Karpas-422 (cell line): ENCODE measurements around the gene ATP5F1D. TPM values are rescaled to one million over a fixed set of nuclear protein-coding genes. Genes with fewer than 3 reads are reported as not detected.
"Not testable (repeated sequence)": the region's sequence is repeated elsewhere in the genome, so short reads cannot be mapped to it uniquely, and the experiment has no call there.

Experiments used
- DNase-seq: peaks from one replicate; pipeline ENCODE4 v3.0.0-alpha.2; 2015
- H2AFZ ChIP-seq: fragments of 200-600 bp; sonication (generic); 2 replicates; pipeline ENCODE4 v1.6.1; 2014; ENCODE audit warnings: antibody characterized with exemption, low read length, mixed read lengths
- H3K27ac ChIP-seq: fragments of 200-600 bp; sonication (generic); 2 replicates; pipeline ENCODE4 v1.5.1; 2014; ENCODE audit warnings: mild to moderate bottlenecking, low read length, moderate library complexity
- H3K27me3 ChIP-seq: fragments of 200-600 bp; sonication (generic); 2 replicates; pipeline ENCODE4 v1.6.1; 2014; ENCODE audit warnings: low read length, mixed read lengths
- H3K36me3 ChIP-seq: fragments of 200-600 bp; sonication (generic); 2 replicates; pipeline ENCODE4 v1.6.1; 2014; ENCODE audit warnings: low read length, mixed read lengths; ENCODE audit not compliant: insufficient read depth
- H3K4me1 ChIP-seq: fragments of 200-600 bp; sonication (generic); 2 replicates; pipeline ENCODE4 v1.6.1; 2014; ENCODE audit warnings: mild to moderate bottlenecking, low read length, mixed read lengths
- H3K4me2 ChIP-seq: fragments of 200-600 bp; sonication (generic); 2 replicates; pipeline ENCODE4 v1.6.1; 2014; ENCODE audit warnings: low read length, low read depth, mild to moderate bottlenecking; ENCODE audit not compliant: poor library complexity, severe bottlenecking
- H3K4me3 ChIP-seq: fragments of 200-600 bp; sonication (generic); 2 replicates; pipeline ENCODE4 v1.5.1; 2014; ENCODE audit warnings: mild to moderate bottlenecking, antibody characterized with exemption, low read length, mixed read lengths
- H3K79me2 ChIP-seq: fragments of 200-600 bp; sonication (generic); 2 replicates; pipeline ENCODE4 v1.6.1; 2014; ENCODE audit warnings: mild to moderate bottlenecking, low read length, mixed read lengths
- H3K9ac ChIP-seq: fragments of 200-600 bp; sonication (generic); 2 replicates; pipeline ENCODE4 v1.6.0; 2014; ENCODE audit warnings: low read length
- H3K9me2 ChIP-seq: fragments of 200-600 bp; sonication (generic), shearing (Covaris generic); replicated peaks from 2 replicates; pipeline ENCODE4 v1.6.0; 2014; ENCODE audit warnings: mild to moderate bottlenecking, low read length, moderate library complexity; ENCODE audit not compliant: insufficient read depth
- H3K9me3 ChIP-seq: fragments of 300-700, 200-600 bp; sonication (generic); 2 replicates; pipeline ENCODE4 v1.6.1; 2014; ENCODE audit warnings: low read length, mixed read lengths
- H4K20me1 ChIP-seq: fragments of 200-600 bp; sonication (generic); 2 replicates; pipeline ENCODE4 v1.6.1; 2014; ENCODE audit warnings: mild to moderate bottlenecking, antibody characterized with exemption, low read length, low read depth; ENCODE audit not compliant: insufficient read depth
- total RNA-seq: library from RNA; depleted of rRNA; stranded (reverse); fragments of >200 nt; shearing (Covaris generic); gene quantifications from 2 replicates; pipeline ENCODE4 v1.2.3, GENCODE V29; 2014; ENCODE audit warnings: low replicate concordance; rRNA removed

The ATP5F1D gene
- 64.3 and 110 TPM in 2 replicates for total RNA-seq

GRCh38 chr19:1241417-1242095 is at the start of gene ATP5F1D:
Gene ATP5F1D, plus strand, starts transcription at chr19:1241751. Its CDS starts 100 bp downstream, at chr19:1241851.
- peak; percentile 98 for DNase-seq
- Histone ChIP-seq H4K20me1 (0 out of 2 replicates have a peak, but pooled peaks cover 6% of the 10 kb centered on the region), H3K9me2 (no peaks in the 10 kb centered on the region), H3K4me3 (peak within 1 kb of the TSS; percentile 100), H3K79me2 (peaks cover 24% of the 10 kb centered on the region), H3K9ac (peak within 1 kb of the TSS; percentile 100), H3K27me3 (no peaks in the 10 kb centered on the region), H3K9me3 (no peaks in the 10 kb centered on the region), H3K27ac (peak within 1 kb of the TSS; percentile 77), H3K4me2 (peak within 1 kb of the TSS; percentile 94), H3K4me1 (peaks cover 73% of the 10 kb centered on the region), H3K36me3 (no peaks in the 10 kb centered on the region), H2AFZ (0 out of 2 replicates have a peak within 1 kb of the TSS, but pooled peaks have one; percentile 16)

GRCh38 chr19:1199531-1199930 is 42.0 kb upstream of the ATP5F1D start:
- Histone ChIP-seq H3K9me2 (no peaks in the 10 kb centered on the region), H3K9ac (no peak overlapping the region)

GRCh38 chr19:1200614-1201013 is 40.9 kb upstream of the ATP5F1D start:
- not testable (repeated sequence) for DNase-seq

More at GRCh38 chr19:1199531-1199930, 42.0 kb upstream of the ATP5F1D start:
- no peaks in the 10 kb centered on the region for H3K27me3 ChIP-seq
- H3K4me1 ChIP-seq, result no peaks in the 10 kb centered on the region
- H3K4me3 ChIP-seq, result no peak overlapping the region
- no peak overlapping the region for H3K4me2 ChIP-seq
- no peaks in the 10 kb centered on the region for H3K79me2 ChIP-seq
- DNase-seq, result no peak
- H3K36me3 ChIP-seq, result no peaks in the 10 kb centered on the region
- no peak overlapping the region for H2AFZ ChIP-seq
- no peak overlapping the region for H3K27ac ChIP-seq
- no peaks in the 10 kb centered on the region for H4K20me1 ChIP-seq
- H3K9me3 ChIP-seq, result no peaks in the 10 kb centered on the region

GRCh38 chr19:1205114-1206099 is 36.1 kb upstream of the ATP5F1D start, which contains the start of gene STK11:
Gene STK11, plus strand, starts transcription at chr19:1205778. Its CDS starts 1,136 bp downstream, at chr19:1206914.
- peak within 1 kb of the TSS; percentile 72 for H3K9ac ChIP-seq
- peak; percentile 99 for DNase-seq
- H4K20me1 ChIP-seq, result peaks cover 17% of the 10 kb centered on the region
- no peaks in the 10 kb centered on the region for H3K27me3 ChIP-seq
- peak within 1 kb of the TSS; percentile 68 for H3K4me3 ChIP-seq
- H3K79me2 ChIP-seq, result peaks cover 42% of the 10 kb centered on the region
- H3K9me2 ChIP-seq, result no peaks in the 10 kb centered on the region
- H3K9me3 ChIP-seq, result no peaks in the 10 kb centered on the region
- H2AFZ ChIP-seq, result peak within 1 kb of the TSS; percentile 69
- peak within 1 kb of the TSS; percentile 91 for H3K4me2 ChIP-seq
- peaks cover 12% of the 10 kb centered on the region for H3K4me1 ChIP-seq
- H3K36me3 ChIP-seq, result peaks cover 4% of the 10 kb centered on the region; the same call in 1 of the 2 replicates
- H3K27ac ChIP-seq, result peak within 1 kb of the TSS; percentile 64

More at GRCh38 chr19:1200614-1201013, 40.9 kb upstream of the ATP5F1D start:
- not testable (repeated sequence) for H3K9ac ChIP-seq, H2AFZ ChIP-seq, H3K36me3 ChIP-seq, H3K27me3 ChIP-seq, H3K9me3 ChIP-seq, H3K79me2 ChIP-seq, H4K20me1 ChIP-seq, H3K4me3 ChIP-seq, H3K9me2 ChIP-seq, H3K4me2 ChIP-seq, H3K4me1 ChIP-seq, H3K27ac ChIP-seq

- Histone ChIP-seq H3K9ac (peak overlapping the region; percentile 72), H3K4me3 (peak overlapping the region; percentile 68), H3K27me3 (no peaks in the 10 kb centered on the region), H3K4me2 (peak overlapping the region; percentile 72), H3K9me3 (no peaks in the 10 kb centered on the region), H3K9me2 (no peaks in the 10 kb centered on the region), H3K36me3 (peaks cover 4% of the 10 kb centered on the region; the same call in 1 of the 2 replicates), H3K27ac (peak overlapping the region; percentile 64), H3K4me1 (peaks cover 12% of the 10 kb centered on the region), H3K79me2 (peaks cover 49% of the 10 kb centered on the region), H2AFZ (no peak overlapping the region), H4K20me1 (peaks cover 17% of the 10 kb centered on the region)
- no peak for DNase-seq
Measured at GRCh38 chr19:1206150-1206863, 35.2 kb upstream of the ATP5F1D start.

GRCh38 chr19:1206864-1207450 is 34.6 kb upstream of the ATP5F1D start:
- H3K27ac ChIP-seq, result peak overlapping the region; percentile 64
- peaks cover 4% of the 10 kb centered on the region; the same call in 1 of the 2 replicates for H3K36me3 ChIP-seq
- peak; percentile 76 for DNase-seq
- no peak overlapping the region for H2AFZ ChIP-seq
- H3K9me2 ChIP-seq, result no peaks in the 10 kb centered on the region
- no peaks in the 10 kb centered on the region for H3K27me3 ChIP-seq
- H3K9ac ChIP-seq, result peak overlapping the region; percentile 72
- no peaks in the 10 kb centered on the region for H3K9me3 ChIP-seq
- H3K79me2 ChIP-seq, result peaks cover 56% of the 10 kb centered on the region
- peaks cover 17% of the 10 kb centered on the region for H4K20me1 ChIP-seq
- peaks cover 12% of the 10 kb centered on the region for H3K4me1 ChIP-seq
- peak overlapping the region; percentile 72 for H3K4me2 ChIP-seq
- H3K4me3 ChIP-seq, result peak overlapping the region; percentile 68

- not testable (repeated sequence) for H3K4me3 ChIP-seq, H3K36me3 ChIP-seq, DNase-seq, H3K27ac ChIP-seq, H3K9me3 ChIP-seq, H3K27me3 ChIP-seq, H3K9ac ChIP-seq, H3K4me2 ChIP-seq, H3K9me2 ChIP-seq, H2AFZ ChIP-seq
- Histone ChIP-seq H3K4me1 (peaks cover 17% of the 10 kb centered on the region), H4K20me1 (peaks cover 21% of the 10 kb centered on the region), H3K79me2 (peaks cover 71% of the 10 kb centered on the region)
Measured at GRCh38 chr19:1208830-1209229, 32.7 kb upstream of the ATP5F1D start.
